Esophagus squamous epithelium (tissue), 4 donors: Measurements from ENCODE around the gene LIMS2.

ENCODE experiments used
- POLR2A ChIP-seq, 4 donors: fragments of 450-650 bp; IDR thresholded peaks; one replicate each; pipeline ENCODE4 v1.6.1; 2017; ENCODE audit warnings: antibody characterized with exemption in 4 of 4, mild to moderate bottlenecking in 4 of 4, moderate library complexity in 3 of 4
- TF ChIP-seq, protein P1 (sequence below), 6 experiments: fragments of 450-650 bp in 4 of 6; fragments of 200-600 bp in 2 of 6; sonication (generic) in 2 of 6; IDR thresholded peaks; one replicate each; pipeline ENCODE4 v1.5.1; 2016 to 2019; ENCODE audit warnings: antibody characterized with exemption in 6 of 6, mild to moderate bottlenecking in 4 of 6, moderate library complexity in 4 of 6

DNA sequence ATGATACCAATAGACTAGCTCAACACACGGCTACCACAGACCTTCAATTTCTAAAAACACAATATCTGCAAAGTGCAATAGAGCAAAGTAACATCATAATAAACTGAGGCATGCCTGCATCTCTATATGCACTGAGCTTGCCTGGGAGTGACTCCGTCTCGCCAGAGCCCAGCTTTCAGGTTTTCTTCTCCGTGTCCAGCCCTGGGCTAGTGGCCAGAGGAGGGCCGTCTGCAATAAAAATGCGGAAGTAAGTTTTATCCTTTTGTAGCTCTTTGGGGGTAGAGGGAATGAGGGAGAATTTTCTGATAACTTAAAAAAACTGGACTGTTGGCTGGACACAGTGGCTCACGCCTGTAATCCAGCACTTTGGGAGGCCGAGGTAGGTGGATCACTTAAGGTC, 70.3 kb downstream of the LIMS2 start:
- TF ChIP-seq, protein P1, sequence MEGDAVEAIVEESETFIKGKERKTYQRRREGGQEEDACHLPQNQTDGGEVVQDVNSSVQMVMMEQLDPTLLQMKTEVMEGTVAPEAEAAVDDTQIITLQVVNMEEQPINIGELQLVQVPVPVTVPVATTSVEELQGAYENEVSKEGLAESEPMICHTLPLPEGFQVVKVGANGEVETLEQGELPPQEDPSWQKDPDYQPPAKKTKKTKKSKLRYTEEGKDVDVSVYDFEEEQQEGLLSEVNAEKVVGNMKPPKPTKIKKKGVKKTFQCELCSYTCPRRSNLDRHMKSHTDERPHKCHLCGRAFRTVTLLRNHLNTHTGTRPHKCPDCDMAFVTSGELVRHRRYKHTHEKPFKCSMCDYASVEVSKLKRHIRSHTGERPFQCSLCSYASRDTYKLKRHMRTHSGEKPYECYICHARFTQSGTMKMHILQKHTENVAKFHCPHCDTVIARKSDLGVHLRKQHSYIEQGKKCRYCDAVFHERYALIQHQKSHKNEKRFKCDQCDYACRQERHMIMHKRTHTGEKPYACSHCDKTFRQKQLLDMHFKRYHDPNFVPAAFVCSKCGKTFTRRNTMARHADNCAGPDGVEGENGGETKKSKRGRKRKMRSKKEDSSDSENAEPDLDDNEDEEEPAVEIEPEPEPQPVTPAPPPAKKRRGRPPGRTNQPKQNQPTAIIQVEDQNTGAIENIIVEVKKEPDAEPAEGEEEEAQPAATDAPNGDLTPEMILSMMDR (IDR thresholded peaks at IDR 0.05), result no peak
- no peak for TF ChIP-seq POLR2A (IDR thresholded peaks at IDR 0.05)
